NCI-H82 treated with DMSO at 0.1 percent for 48 hours (cell line): Measurements from ENCODE around the gene CRYL1.

ENCODE experiments used
- DNase-seq: peaks from one replicate; lab custom pipeline; 2025; ENCODE audit not compliant: unreplicated experiment; lab: John Stamatoyannopoulos, UW

The CRYL1 gene

GRCh38 chr13:20381401-20381800 is 144.3 kb downstream of the CRYL1 start:
- DNase-seq = no peak

GRCh38 chr13:20378721-20379120 is 146.9 kb downstream of the CRYL1 start:
- DNase-seq = no peak

- DNase-seq = no peak
Measured at GRCh38 chr13:20377720-20378119, 147.9 kb downstream of the CRYL1 start.

GRCh38 chr13:20375871-20376270 is 149.8 kb downstream of the CRYL1 start:
- DNase-seq = no peak

GRCh38 chr13:20373861-20374260 is 151.8 kb downstream of the CRYL1 start:
- DNase-seq = no peak

GRCh38 chr13:20371825-20372224 is 153.8 kb downstream of the CRYL1 start:
- DNase-seq = no peak

GRCh38 chr13:20370815-20371421 is 154.7 kb downstream of the CRYL1 start:
- DNase-seq = no peak

- DNase-seq = no peak
Measured at GRCh38 chr13:20369886-20370361, 155.7 kb downstream of the CRYL1 start.

GRCh38 chr13:20366056-20366455 is 159.6 kb downstream of the CRYL1 start:
- DNase-seq = no peak

- DNase-seq = no peak
Measured at GRCh38 chr13:20363603-20364002, 162.1 kb downstream of the CRYL1 start.

- DNase-seq = no peak
Measured at GRCh38 chr13:20363172-20363571, 162.5 kb downstream of the CRYL1 start.

GRCh38 chr13:20362484-20363041 is 163.1 kb downstream of the CRYL1 start:
- DNase-seq = no peak

GRCh38 chr13:20360835-20361412 is 164.7 kb downstream of the CRYL1 start:
- DNase-seq = no peak

- no peak for DNase-seq
Measured at GRCh38 chr13:20360041-20360491, 165.6 kb downstream of the CRYL1 start.

GRCh38 chr13:20359335-20359734 is 166.3 kb downstream of the CRYL1 start:
- no peak for DNase-seq

- no peak for DNase-seq
Measured at GRCh38 chr13:20358022-20358421, 167.6 kb downstream of the CRYL1 start.

- DNase-seq = no peak
Measured at GRCh38 chr13:20356444-20356843, 169.2 kb downstream of the CRYL1 start.

GRCh38 chr13:20354722-20355121 is 170.9 kb downstream of the CRYL1 start:
- DNase-seq = no peak

- no peak for DNase-seq
Measured at GRCh38 chr13:20353973-20354372, 171.7 kb downstream of the CRYL1 start.
